ENCODE data around the gene TBC1D5.

GRCh38 chr3:17500618-17501017 lies 241.8 kb downstream of the TBC1D5 start:
- TF ChIP-seq CTCF (IDR thresholded peaks at IDR 0.05) (no peak), POLR2A (IDR thresholded peaks at IDR 0.05) (no peak)

All from vagina (tissue), 2 donors.